ENCODE measurements around the gene PRR23E.

The PRR23E gene

GRCh38 chr3:127209155-127209839, 16.4 kb downstream of the PRR23E start:
- DNase-seq (ENCODE audit: low read depth) = no peak
- H3K4me3 ChIP-seq (ENCODE audit: low read length) = no peak overlapping the region
- no peak for TF ChIP-seq CTCF (conservative IDR thresholded peaks at IDR 0.05; ENCODE audit: low read length)

GRCh38 chr3:127209840-127210653, 17.1 kb downstream of the PRR23E start:
- DNase-seq (ENCODE audit: low read depth) = no peak
- H3K4me3 ChIP-seq (ENCODE audit: low read length) = no peak overlapping the region

GRCh38 chr3:127210654-127210943, 17.7 kb downstream of the PRR23E start:
- TF ChIP-seq CTCF (conservative IDR thresholded peaks at IDR 0.05; ENCODE audit: low read length) = no peak
- H3K4me3 ChIP-seq (ENCODE audit: low read length) = no peak overlapping the region
- DNase-seq (ENCODE audit: low read depth) = no peak

More at GRCh38 chr3:127209840-127210653, 17.1 kb downstream of the PRR23E start:
- TF ChIP-seq CTCF (conservative IDR thresholded peaks at IDR 0.05; ENCODE audit: low read length) = no peak

DNA sequence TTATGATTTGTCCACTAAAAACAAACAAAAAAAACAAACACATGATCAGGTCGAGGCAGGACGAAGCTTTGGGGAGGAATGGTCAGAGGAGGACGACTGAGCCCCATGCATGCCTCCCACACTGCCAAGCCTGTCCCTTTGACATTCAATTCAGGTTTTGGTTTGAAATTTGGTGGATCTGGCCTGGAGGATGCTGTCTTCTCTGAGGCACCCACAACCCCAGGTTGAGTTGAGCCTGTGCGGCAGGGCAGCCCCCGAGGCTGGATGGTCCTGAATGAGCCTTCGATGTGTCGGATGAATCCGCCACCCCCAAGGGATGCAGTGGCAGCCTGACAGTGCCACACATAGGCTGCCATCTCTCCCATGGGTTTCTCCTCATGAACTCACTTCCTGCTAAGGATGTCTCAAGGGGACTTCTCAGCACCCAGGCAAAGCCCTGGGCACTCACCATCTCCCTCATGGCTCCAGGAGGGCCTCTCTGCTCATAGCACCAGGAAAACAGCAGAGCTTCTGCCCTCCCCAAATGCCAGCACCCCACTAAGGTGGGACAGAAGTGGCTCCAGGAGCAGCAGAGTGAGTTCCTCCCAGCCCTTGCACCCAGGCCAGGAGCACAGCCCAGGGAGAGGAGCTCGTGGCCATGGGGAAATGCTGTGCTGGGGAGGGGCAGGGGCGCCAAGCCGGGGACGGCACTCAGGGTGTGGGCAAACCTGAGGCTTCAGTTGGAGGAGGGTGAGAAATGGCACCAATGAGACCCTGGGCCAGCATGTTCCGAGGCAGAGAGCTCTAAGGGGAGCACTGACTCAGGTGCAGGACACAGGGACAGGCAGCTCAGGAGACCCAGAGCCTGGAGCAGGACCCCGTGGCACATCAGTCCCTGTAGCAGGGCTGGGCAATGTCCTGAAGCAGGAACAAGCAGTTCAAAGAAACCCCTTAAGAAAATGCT, 18.5 kb downstream of the PRR23E start:
- TF ChIP-seq CTCF (conservative IDR thresholded peaks at IDR 0.05; ENCODE audit: low read length) = no peak
- no peak for DNase-seq (ENCODE audit: low read depth)
- no peak overlapping the region for H3K4me3 ChIP-seq (ENCODE audit: low read length)

DNA sequence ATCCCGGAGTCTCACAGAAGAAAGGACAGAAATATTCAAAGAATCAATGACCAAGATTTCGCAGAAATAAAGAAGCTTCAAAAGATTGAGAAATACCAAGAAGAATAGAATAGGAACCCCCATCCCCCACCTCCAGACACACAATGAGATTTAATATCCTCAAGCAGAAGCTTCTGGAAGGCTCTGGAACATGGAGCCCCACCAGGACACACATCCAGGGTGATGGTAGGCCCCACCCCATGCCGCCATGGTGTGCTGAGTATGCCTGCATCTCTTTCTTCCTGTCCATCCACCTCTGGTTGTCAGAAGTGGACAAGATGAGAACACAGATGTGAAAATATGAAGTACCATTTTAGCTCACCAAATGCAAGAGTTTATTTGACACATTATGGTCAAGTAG, 19.3 kb downstream of the PRR23E start:
- H3K4me3 ChIP-seq (ENCODE audit: low read length) = no peak overlapping the region
- no peak for DNase-seq (ENCODE audit: low read depth)
- no peak for TF ChIP-seq CTCF (conservative IDR thresholded peaks at IDR 0.05; ENCODE audit: low read length)

DNA sequence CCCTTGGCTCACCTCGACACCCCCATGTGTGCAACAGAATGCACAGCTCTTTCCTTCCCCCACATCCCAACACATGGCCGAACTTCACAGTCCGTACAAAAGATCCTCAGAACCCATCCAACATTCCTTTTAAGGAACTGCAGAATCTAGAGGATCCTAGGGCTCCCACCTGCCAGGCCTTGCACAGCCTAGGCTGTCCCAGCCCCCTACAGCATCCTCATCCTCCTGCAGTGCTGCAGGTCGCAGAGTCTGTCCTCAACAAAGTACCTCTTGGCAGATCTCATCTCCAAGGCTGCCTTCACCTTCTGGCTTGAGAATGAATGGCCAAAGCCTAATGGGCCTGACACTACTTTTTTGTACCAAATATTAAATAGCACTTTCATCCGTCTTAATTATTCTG, 19.8 kb downstream of the PRR23E start:
- no peak for DNase-seq (ENCODE audit: low read depth)
- no peak overlapping the region for H3K4me3 ChIP-seq (ENCODE audit: low read length)
- TF ChIP-seq CTCF (conservative IDR thresholded peaks at IDR 0.05; ENCODE audit: low read length) = no peak
